GM21737 (cell line): ENCODE data around the gene C22orf23.
"Not testable (repeated sequence)": the region's sequence is repeated elsewhere in the genome, so short reads cannot be mapped to it uniquely, and the experiment has no call there.

Source experiments
- ATAC-seq: cut with Tn5 transposase; IDR thresholded peaks from one replicate; pipeline ENCODE4 v1.9.1; 2021; ENCODE audit warnings: mild to moderate bottlenecking, moderate library complexity; ENCODE audit not compliant: unreplicated experiment

The C22orf23 gene

GRCh38 chr22:37957232-37957631 is 3.8 kb upstream of the C22orf23 start:
- no peak for ATAC-seq

- ATAC-seq = not testable (repeated sequence)
These were observed 2.5 kb upstream of the C22orf23 start for GRCh38 chr22:37955825-37956397.

GRCh38 chr22:37954686-37955085 is 1.3 kb upstream of the C22orf23 start:
- no peak for ATAC-seq

GRCh38 chr22:37953062-37953436 is 352 bp downstream of the C22orf23 start:
- peak; percentile 29 for ATAC-seq

- not testable (repeated sequence) for ATAC-seq
These were observed 772 bp downstream of the C22orf23 start for GRCh38 chr22:37952629-37953028.

GRCh38 chr22:37951305-37951704 is 2.1 kb downstream of the C22orf23 start:
- ATAC-seq = no peak

- not testable (repeated sequence) for ATAC-seq
These were observed 6.1 kb downstream of the C22orf23 start for GRCh38 chr22:37947142-37947795.

GRCh38 chr22:37944423-37944822 is 9.0 kb downstream of the C22orf23 start:
- ATAC-seq = not testable (repeated sequence)

- ATAC-seq = no peak
These were observed 9.6 kb downstream of the C22orf23 start for GRCh38 chr22:37943825-37944198.

- ATAC-seq = no peak
These were observed 10.1 kb downstream of the C22orf23 start for GRCh38 chr22:37943136-37943824.

- ATAC-seq = no peak
These were observed 11.3 kb downstream of the C22orf23 start for GRCh38 chr22:37942133-37942532.

GRCh38 chr22:37940698-37941376 is 12.6 kb downstream of the C22orf23 start:
- ATAC-seq = no peak

GRCh38 chr22:37933711-37934376 is 19.6 kb downstream of the C22orf23 start:
- ATAC-seq = peak; percentile 75

- ATAC-seq = no peak
These were observed 20.4 kb downstream of the C22orf23 start for GRCh38 chr22:37932821-37933578.

GRCh38 chr22:37932401-37932800 is 21.0 kb downstream of the C22orf23 start:
- no peak for ATAC-seq

- ATAC-seq = no peak
These were observed 21.5 kb downstream of the C22orf23 start for GRCh38 chr22:37931893-37932389.

GRCh38 chr22:37930952-37931440 is 22.4 kb downstream of the C22orf23 start:
- no peak for ATAC-seq

- no peak for ATAC-seq
These were observed 23.0 kb downstream of the C22orf23 start for GRCh38 chr22:37930270-37930951.

GRCh38 chr22:37929390-37929789 is 24.0 kb downstream of the C22orf23 start:
- no peak for ATAC-seq

- no peak for ATAC-seq
These were observed 25.8 kb downstream of the C22orf23 start for GRCh38 chr22:37927637-37927936.
